ENCODE results near the gene GABRG3.

DNA sequence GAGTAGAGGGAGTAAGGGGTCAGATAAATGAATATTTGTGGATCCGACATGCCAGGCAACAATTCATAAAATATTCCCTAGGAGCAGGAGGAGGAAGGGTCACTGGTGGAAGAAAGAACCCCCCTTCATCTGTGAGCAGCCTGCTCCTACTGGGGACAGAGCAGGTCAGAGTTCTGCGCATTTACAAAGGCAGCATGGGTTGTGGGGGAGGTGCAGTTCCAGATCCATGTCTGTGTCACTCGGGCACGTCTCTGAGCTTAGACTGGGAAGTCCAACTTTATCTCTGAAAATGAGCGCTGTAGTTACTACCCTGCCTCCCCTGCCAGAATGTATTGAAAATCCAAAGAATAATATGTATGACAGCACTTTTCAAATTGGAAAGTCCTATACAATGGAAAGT lies 115.2 kb downstream of the GABRG3 start:
- no peak for TF ChIP-seq EZH2phosphoT487 (IDR thresholded peaks at IDR 0.05; ENCODE audit: borderline replicate concordance)
- TF ChIP-seq CTCF (IDR thresholded peaks at IDR 0.05 in 2 of 3, conservative IDR thresholded peaks at IDR 0.05 in 1 of 3; ENCODE audit: borderline replicate concordance in 1 of 3, insufficient read depth in 1 of 3, low read depth in 2 of 3, low read length in 2 of 3) = no peak
- TF ChIP-seq POLR2A (IDR thresholded peaks at IDR 0.05; ENCODE audit: borderline replicate concordance, extremely low read depth, insufficient read depth, insufficient read length) = no peak
- TF ChIP-seq POLR2AphosphoS5 (IDR thresholded peaks at IDR 0.05; ENCODE audit: low read depth, low read length) = no peak
- TF ChIP-seq, protein P1, sequence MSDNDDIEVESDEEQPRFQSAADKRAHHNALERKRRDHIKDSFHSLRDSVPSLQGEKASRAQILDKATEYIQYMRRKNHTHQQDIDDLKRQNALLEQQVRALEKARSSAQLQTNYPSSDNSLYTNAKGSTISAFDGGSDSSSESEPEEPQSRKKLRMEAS (IDR thresholded peaks at IDR 0.05) = no peak

Data from HCT116 (cell line).